ENCODE data around the gene CYP19A1.
"Not testable (repeated sequence)": the region's sequence is repeated elsewhere in the genome, so short reads cannot be mapped to it uniquely, and the experiment has no call there.

The CYP19A1 gene

GRCh38 chr15:51263726-51264125, 74.7 kb downstream of the CYP19A1 start:
- peaks cover 12% of the 10 kb centered on the region; the same call in 1 of the 2 replicates for H3K27me3 ChIP-seq (ENCODE audit: control insufficient read depth, low read length)
- no peaks in the 10 kb centered on the region for H3K9me2 ChIP-seq (replicated peaks; ENCODE audit: control insufficient read depth, low read length)
- H3K4me1 ChIP-seq (ENCODE audit: control insufficient read depth, low read length): no peaks in the 10 kb centered on the region
- H3K36me3 ChIP-seq (ENCODE audit: control insufficient read depth, low read length): no peaks in the 10 kb centered on the region
- no peaks in the 10 kb centered on the region for H3K79me2 ChIP-seq (ENCODE audit: control insufficient read depth, low read length)
- no peak overlapping the region for H3K4me2 ChIP-seq (ENCODE audit: low read length)
- TF ChIP-seq EZH2phosphoT487 (IDR thresholded peaks at IDR 0.05; ENCODE audit: borderline replicate concordance, low read length) (no peak), CTCF (IDR thresholded peaks at IDR 0.05; ENCODE audit: low read depth, low read length, poor library complexity, severe bottlenecking) (no peak)
- H3F3A ChIP-seq (ENCODE audit: control insufficient read depth, insufficient read depth): no peaks in the 10 kb centered on the region
- no peak overlapping the region for H3K27ac ChIP-seq (ENCODE audit: low read depth, low read length)
- H4K20me1 ChIP-seq (ENCODE audit: control insufficient read depth, insufficient read depth, low read depth, low read length): no peaks in the 10 kb centered on the region
- no peaks in the 10 kb centered on the region for H3K9me3 ChIP-seq (ENCODE audit: control insufficient read depth, insufficient read depth, low read length)
- no peak overlapping the region for H3K4me3 ChIP-seq (ENCODE audit: low read length)

- no peaks in the 10 kb centered on the region for H3K9me2 ChIP-seq (replicated peaks; ENCODE audit: control insufficient read depth, low read length)
- no peaks in the 10 kb centered on the region for H3K4me1 ChIP-seq (ENCODE audit: control insufficient read depth, low read length)
- no peaks in the 10 kb centered on the region for H3K9me3 ChIP-seq (ENCODE audit: control insufficient read depth, insufficient read depth, low read length)
- no peaks in the 10 kb centered on the region for H3K79me2 ChIP-seq (ENCODE audit: control insufficient read depth, low read length)
- no peaks in the 10 kb centered on the region for H3K36me3 ChIP-seq (ENCODE audit: control insufficient read depth, low read length)
- H3F3A ChIP-seq (ENCODE audit: control insufficient read depth, insufficient read depth): no peaks in the 10 kb centered on the region
- no peak overlapping the region for H3K4me3 ChIP-seq (ENCODE audit: low read length)
- H3K4me2 ChIP-seq (ENCODE audit: low read length): no peak overlapping the region
- TF ChIP-seq CTCF (IDR thresholded peaks at IDR 0.05; ENCODE audit: low read depth, low read length, poor library complexity, severe bottlenecking) (no peak), EZH2phosphoT487 (IDR thresholded peaks at IDR 0.05; ENCODE audit: borderline replicate concordance, low read length) (no peak)
- peaks cover 12% of the 10 kb centered on the region; the same call in 1 of the 2 replicates for H3K27me3 ChIP-seq (ENCODE audit: control insufficient read depth, low read length)
- H4K20me1 ChIP-seq (ENCODE audit: control insufficient read depth, insufficient read depth, low read depth, low read length): no peaks in the 10 kb centered on the region
- H3K27ac ChIP-seq (ENCODE audit: low read depth, low read length): no peak overlapping the region
Observed at GRCh38 chr15:51263116-51263515, 75.3 kb downstream of the CYP19A1 start.

- H3K27me3 ChIP-seq (ENCODE audit: control insufficient read depth, low read length): peaks cover 8% of the 10 kb centered on the region; the same call in 1 of the 2 replicates
- H3K4me3 ChIP-seq (ENCODE audit: low read length): no peak overlapping the region
- H3K4me2 ChIP-seq (ENCODE audit: low read length): no peak overlapping the region
- H3K9me2 ChIP-seq (replicated peaks; ENCODE audit: control insufficient read depth, low read length): no peaks in the 10 kb centered on the region
- no peaks in the 10 kb centered on the region for H3K4me1 ChIP-seq (ENCODE audit: control insufficient read depth, low read length)
- no peaks in the 10 kb centered on the region for H3K9me3 ChIP-seq (ENCODE audit: control insufficient read depth, insufficient read depth, low read length)
- no peaks in the 10 kb centered on the region for H3F3A ChIP-seq (ENCODE audit: control insufficient read depth, insufficient read depth)
- TF ChIP-seq CTCF (IDR thresholded peaks at IDR 0.05; ENCODE audit: low read depth, low read length, poor library complexity, severe bottlenecking) (no peak), EZH2phosphoT487 (IDR thresholded peaks at IDR 0.05; ENCODE audit: borderline replicate concordance, low read length) (no peak)
- H3K27ac ChIP-seq (ENCODE audit: low read depth, low read length): no peak overlapping the region
- no peaks in the 10 kb centered on the region for H4K20me1 ChIP-seq (ENCODE audit: control insufficient read depth, insufficient read depth, low read depth, low read length)
- no peaks in the 10 kb centered on the region for H3K36me3 ChIP-seq (ENCODE audit: control insufficient read depth, low read length)
- no peaks in the 10 kb centered on the region for H3K79me2 ChIP-seq (ENCODE audit: control insufficient read depth, low read length)
Observed at GRCh38 chr15:51262463-51262862, 75.9 kb downstream of the CYP19A1 start.

- H3K9me3 ChIP-seq (ENCODE audit: control insufficient read depth, insufficient read depth, low read length); H3K4me3 ChIP-seq (ENCODE audit: low read length); H3K4me2 ChIP-seq (ENCODE audit: low read length); H3K27me3 ChIP-seq (ENCODE audit: control insufficient read depth, low read length); H3F3A ChIP-seq (ENCODE audit: control insufficient read depth, insufficient read depth); H3K36me3 ChIP-seq (ENCODE audit: control insufficient read depth, low read length); H3K4me1 ChIP-seq (ENCODE audit: control insufficient read depth, low read length); H4K20me1 ChIP-seq (ENCODE audit: control insufficient read depth, insufficient read depth, low read depth, low read length); H3K9me2 ChIP-seq (replicated peaks; ENCODE audit: control insufficient read depth, low read length); H3K27ac ChIP-seq (ENCODE audit: low read depth, low read length); H3K79me2 ChIP-seq (ENCODE audit: control insufficient read depth, low read length): not testable (repeated sequence)
Observed at GRCh38 chr15:51261113-51261512, 77.3 kb downstream of the CYP19A1 start.
